GM18907 (cell line): ENCODE results near the gene CYSLTR2.

Experiments
- ATAC-seq: cut with Tn5 transposase; IDR thresholded peaks from one replicate; pipeline ENCODE4 v1.9.1; 2021; ENCODE audit warnings: mild to moderate bottlenecking, moderate library complexity; ENCODE audit not compliant: unreplicated experiment

CYSLTR2 gene

DNA sequence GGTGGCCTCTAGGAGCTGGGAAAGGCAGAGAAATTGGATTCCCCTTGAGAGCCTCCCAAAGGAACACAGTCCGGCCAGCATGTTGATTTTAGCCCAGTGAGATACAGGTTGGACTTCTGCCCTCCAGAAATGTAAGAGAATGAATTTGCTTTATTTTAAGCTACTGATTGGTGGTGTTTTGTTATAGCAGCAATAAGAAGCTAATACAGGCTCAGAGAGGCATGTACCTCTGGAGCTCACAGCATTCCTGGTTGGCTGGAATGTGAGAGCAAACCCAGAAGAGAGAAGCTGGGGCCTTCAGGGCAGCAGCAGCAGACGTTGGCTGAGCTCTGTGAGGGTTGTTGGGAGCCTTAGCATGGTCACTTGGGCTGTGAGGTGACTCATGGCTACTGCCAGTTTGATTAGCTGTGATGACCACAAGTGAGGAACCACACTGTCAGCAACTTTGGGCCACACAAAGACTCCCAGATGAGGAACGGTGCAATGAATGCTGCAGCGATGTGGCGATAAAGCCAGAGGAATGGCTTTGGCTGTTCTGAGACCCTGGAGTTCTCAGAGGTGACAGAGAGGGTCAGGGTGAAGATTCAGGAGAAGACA is 80.1 kb downstream of the CYSLTR2 start:
- no peak for ATAC-seq

DNA sequence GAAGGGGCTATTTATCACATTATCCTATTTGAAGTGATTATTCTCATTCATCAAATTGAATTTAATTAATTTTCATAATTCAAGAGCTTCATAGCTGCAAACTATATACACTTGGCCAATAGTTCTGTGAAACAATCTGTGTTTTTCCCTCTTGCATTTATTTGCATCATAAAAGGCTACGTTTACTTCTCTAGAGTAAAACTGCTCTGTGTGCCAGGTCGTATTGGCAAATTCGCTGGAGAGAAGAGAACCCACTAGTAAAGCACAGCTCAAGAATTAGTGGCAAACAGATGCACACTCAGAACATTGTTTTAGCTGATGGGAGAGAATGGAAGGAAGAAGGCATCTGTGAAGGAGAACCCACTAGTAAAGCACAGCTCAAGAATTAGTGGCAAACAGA is 81.8 kb downstream of the CYSLTR2 start:
- no peak for ATAC-seq

DNA sequence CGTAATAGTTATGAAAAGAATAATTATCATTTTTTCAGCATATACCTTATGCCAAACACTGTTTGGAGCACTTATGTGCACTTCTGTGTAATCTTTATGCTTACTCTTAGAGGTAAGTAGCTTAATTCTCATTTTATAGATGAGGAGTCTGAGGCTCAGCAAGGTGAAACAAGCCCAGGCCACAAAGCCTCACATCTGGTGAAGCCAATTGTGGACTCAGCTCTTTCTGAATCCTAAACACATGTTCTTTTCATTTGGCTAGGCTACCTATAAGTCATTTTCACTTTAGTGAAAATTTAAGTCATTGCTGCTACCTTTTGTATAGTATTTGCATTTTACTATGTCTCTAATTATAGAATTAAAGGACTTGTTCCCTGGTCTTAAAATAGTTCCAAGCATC is 84.0 kb downstream of the CYSLTR2 start:
- ATAC-seq, result no peak

DNA sequence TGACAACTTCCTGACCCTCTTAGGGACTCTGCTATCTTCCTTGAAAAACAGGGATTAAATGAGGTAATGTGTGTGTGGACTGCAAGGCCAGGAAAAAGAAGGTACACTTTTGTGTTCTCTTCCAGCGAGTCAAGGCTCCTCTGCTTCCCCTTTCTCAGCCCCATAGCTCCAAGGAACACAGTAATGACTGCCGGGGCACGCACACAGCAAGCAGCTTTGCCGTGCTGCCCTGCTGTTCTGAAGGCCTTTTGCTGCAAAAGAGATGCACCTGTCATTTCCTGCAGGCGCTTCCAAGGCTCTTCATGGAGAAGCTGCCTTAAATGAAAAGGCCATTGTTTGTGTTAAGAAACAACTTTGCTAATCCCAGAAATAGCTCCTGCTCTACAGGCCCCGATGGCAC is 84.6 kb downstream of the CYSLTR2 start:
- ATAC-seq, result no peak

DNA sequence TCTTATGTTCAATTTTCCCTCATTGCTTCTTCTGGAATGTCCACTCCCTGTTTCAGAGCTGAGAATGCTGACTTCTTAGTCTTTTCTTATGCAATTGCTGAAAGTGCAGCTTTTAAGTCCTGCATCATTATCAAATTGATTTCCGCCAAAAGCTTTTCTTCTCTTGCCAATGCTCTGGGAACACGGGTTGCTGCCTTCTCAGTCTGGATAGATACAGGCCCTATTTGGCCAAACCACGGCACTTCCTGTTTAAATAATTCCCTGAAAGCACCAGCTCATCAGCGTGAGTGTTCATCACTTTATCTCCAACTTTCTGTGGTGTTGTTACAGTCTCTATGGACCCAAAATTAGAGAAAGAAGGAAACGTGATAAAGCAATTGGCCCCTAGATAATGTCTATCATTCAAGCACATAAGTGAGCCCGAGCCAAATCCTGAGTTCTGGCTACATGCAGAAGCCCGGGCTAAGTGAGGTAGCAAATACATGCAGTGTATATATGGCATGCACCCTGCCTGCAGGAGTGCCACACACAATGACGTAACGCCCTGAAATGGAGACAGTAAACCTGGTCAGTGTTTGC is 85.7 kb downstream of the CYSLTR2 start:
- no peak for ATAC-seq

DNA sequence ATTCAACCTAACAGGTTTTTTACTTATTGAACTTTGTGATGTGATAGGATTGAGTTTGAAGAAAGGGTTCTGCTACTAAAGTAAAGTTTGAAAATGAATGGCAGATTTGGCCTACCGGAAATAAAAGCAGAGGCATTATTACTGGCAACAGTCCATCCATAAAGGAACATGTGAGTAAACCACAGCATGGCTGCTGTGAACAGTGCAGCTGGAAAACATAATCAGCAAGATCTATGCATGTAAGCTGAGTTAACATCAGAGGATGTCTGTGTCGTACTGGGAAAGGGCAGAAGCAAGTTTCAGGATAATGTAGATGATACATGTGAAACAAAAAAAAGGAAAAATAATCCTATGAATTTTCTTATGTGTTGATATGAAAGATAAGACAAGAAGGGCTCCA is 87.6 kb downstream of the CYSLTR2 start:
- ATAC-seq, result no peak

DNA sequence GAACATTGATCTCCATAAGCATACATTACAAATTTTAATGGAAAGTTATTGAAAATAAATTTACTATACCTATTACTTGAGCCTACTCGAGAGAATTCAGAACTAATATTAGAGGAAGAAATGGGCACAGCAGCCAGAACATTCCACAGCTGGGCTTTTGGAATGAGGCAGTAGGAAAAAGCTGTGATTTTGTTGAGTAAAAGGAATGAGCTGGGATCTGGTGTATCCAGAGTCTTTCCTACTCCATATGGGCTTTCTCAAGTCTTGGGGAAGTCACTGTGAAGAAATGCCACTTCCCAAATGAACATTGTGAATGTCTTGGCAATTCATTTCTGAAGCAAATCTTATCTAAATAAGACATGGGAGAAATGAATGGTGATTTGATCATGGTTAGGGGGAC is 93.1 kb downstream of the CYSLTR2 start:
- no peak for ATAC-seq

DNA sequence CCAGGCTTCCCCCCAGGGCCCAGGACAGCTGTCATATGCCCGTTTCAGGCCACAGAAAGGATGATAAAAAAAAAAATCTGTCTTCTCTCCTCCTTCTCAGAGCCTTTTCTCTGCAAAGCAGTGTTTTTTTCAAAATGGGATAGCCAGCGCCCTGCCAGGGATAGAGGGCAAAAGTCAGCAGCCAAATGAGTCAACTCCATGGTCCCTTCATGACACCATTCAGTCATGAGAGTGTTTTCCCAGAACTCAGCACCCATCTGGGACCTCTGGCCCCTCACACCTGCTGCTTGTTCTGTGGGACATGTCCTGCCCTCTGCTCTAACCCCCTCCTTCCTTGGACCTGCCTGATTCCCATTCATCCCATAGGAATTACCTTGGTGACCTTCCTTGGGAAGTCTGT is 95.0 kb downstream of the CYSLTR2 start:
- ATAC-seq, result no peak

DNA sequence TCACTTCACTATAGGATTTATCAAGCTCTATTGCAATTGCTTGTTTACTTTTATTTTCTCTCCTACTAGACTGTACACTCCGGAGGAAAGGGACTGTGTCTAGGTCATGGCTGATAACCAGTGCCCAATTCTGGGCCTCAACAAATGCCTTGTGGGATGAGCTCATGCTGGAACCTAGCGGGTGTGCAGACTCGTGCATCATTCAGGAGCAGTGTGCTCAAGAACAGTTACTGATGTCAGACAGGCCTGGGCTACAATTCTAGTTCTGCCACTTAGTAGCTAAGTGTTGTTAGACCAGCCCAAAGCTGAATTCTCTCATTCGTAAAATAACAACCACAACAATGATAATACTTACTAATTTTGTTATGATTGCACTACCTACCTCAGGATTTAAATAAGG is 95.4 kb downstream of the CYSLTR2 start:
- ATAC-seq, result no peak

DNA sequence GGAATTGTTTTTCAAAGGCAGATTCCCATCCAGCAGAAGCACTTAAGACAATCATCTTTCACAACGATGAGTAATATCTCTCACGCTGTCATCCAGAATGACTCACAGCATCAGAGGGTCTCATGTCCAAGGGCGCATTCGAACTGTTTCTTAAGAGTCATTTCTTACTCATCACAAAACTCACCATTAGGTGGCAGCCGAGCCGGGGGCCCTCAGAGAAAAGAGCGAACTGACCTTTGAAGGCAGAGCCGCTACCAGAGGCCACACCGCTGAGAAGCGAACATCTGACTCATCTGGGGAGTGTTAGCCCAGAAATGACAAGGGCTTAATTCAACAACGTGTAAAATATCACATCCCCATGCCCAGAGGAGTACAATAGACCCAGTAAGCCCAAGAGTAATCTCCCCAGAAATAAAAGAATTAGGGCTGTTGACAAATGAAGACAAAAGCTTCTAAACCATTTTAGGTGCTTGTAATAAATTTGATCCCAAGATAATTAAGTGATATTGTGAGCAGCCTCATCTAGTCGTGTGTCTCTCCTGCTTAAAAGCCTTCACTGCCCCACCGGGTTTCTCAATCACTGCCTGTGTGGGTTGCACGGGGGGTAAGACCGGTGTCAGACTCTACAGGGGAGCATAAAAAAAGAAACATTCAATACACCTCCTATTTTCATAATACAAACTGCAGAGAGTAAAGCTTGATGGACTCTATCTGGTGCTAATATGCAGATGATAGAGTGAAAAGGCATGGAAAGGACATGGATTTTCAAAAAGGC is 96.2 kb downstream of the CYSLTR2 start:
- peak; percentile 93 for ATAC-seq

DNA sequence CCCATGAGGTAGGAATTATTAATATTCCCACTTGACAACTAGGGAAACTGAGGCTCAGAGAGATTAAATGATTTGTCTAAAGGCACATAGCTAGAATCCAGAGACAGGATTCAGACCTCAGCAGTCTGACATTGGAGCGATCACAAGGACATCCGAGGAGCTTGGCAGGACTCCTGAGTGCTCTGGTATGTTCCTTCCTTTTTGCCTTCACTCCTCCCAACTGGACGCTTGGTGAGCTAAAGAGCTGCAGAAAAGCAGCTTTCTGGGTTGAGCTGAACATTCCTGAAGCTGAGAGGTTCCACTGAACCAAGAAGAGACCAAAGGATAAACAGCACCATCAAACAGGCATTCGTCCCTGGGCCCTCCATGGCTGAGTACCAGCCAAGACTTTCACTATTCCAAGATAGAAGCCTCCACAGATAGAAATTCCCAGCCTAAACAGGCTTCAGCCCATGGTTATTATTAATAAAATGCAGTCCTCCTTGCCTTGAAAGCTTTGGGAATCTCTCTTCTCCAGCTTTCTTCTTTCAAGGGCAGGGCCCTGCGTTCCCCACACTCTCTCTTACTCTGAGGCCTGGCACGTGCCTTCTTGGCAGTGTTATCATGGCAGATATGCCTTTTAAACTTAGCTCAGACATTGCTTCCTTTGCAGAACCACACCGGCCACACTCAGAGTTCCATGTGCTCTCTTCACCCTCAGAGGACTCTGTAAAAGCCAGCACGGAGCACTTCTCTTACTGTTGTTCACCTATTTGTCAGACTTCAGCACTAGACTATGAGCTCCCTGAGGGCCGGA is 97.1 kb downstream of the CYSLTR2 start:
- no peak for ATAC-seq

DNA sequence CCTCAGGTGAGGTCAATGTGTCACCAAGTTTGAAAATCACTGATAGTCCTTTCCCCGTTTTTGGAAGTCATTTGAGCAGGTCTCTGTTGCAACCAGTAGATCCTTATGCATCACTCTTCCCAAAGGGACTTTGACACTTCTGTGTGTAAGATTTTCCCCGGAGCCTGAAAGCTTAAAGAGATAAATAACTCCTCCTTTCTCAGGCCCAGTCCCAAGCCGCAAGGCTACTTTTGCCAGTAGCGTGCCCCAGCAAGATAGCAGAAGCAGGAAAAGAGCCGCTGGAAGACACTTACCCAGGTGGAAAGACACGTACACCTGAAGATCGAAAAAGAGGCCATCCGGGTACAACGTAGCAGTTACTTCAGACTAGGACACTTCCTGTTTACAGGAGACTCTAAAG is 106.9 kb downstream of the CYSLTR2 start:
- ATAC-seq, result no peak
